HG03139 (cell line): ENCODE data around the gene CHMP6.

Experiments
- ATAC-seq: cut with Tn5 transposase; IDR thresholded peaks from one replicate; pipeline ENCODE4 v1.9.1; 2021; ENCODE audit not compliant: unreplicated experiment

Gene CHMP6

GRCh38 chr17:80991645-80992076 lies at the start of gene CHMP6:
CHMP6 (plus strand) TSS chr17:80991841; CDS start chr17:80991919, 78 bp downstream.
- ATAC-seq = no peak

GRCh38 chr17:80942423-80943345 lies 49.0 kb upstream of the CHMP6 start:
- ATAC-seq = no peak

- ATAC-seq = no peak
These were observed 48.1 kb upstream of the CHMP6 start for GRCh38 chr17:80943346-80944145.

GRCh38 chr17:80944326-80944725 lies 47.3 kb upstream of the CHMP6 start:
- ATAC-seq = no peak

GRCh38 chr17:80945736-80946135 lies 45.9 kb upstream of the CHMP6 start:
- ATAC-seq = no peak

GRCh38 chr17:80946449-80946848 lies 45.2 kb upstream of the CHMP6 start:
- ATAC-seq = no peak

- ATAC-seq = no peak
These were observed 44.3 kb upstream of the CHMP6 start for GRCh38 chr17:80947200-80947940.

- no peak for ATAC-seq
These were observed 43.3 kb upstream of the CHMP6 start for GRCh38 chr17:80948019-80948975.

- ATAC-seq = no peak
These were observed 42.6 kb upstream of the CHMP6 start for GRCh38 chr17:80948976-80949450.

GRCh38 chr17:80949451-80950421 lies 41.9 kb upstream of the CHMP6 start:
- ATAC-seq = no peak

- ATAC-seq = no peak
These were observed 41.0 kb upstream of the CHMP6 start for GRCh38 chr17:80950466-80951120.

- no peak for ATAC-seq
These were observed 40.2 kb upstream of the CHMP6 start for GRCh38 chr17:80951121-80952090.

- no peak for ATAC-seq
These were observed 39.4 kb upstream of the CHMP6 start for GRCh38 chr17:80952291-80952690.

GRCh38 chr17:80953471-80954315 lies 37.9 kb upstream of the CHMP6 start:
- no peak for ATAC-seq

GRCh38 chr17:80955078-80955477 lies 36.6 kb upstream of the CHMP6 start:
- no peak for ATAC-seq

- no peak for ATAC-seq
These were observed 35.9 kb upstream of the CHMP6 start for GRCh38 chr17:80955671-80956280.
